Eye (tissue), 1 donor: ENCODE results near the gene OR8K3.

Experiments
- DNase-seq: peaks from one replicate; pipeline ENCODE4 v3.0.0-alpha.2; 2015

OR8K3 gene

DNA sequence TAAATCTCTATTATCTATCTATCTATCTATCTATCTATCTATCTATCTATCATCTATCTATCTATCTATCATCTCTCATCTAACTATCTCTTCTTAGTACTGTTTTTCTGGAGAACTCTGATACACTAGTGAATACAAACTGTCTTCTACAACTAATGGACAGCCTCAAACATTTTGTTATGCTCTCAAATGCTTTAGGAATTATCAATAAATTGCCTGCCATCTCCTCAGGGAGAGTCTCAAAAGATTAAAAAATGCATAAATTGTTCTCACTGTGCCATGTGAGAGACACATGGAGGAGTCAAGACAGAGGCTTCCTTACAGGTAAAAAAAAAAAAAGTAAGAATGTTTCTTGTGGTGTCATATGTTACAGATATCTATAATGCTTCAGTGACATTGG lies at the start of gene OR8K3:
OR8K3 (plus strand) TSS at position 301 of the 400 bp plus-strand sequence. CDS start 3,163 bp downstream, outside the sequence.
- DNase-seq: no peak

DNA sequence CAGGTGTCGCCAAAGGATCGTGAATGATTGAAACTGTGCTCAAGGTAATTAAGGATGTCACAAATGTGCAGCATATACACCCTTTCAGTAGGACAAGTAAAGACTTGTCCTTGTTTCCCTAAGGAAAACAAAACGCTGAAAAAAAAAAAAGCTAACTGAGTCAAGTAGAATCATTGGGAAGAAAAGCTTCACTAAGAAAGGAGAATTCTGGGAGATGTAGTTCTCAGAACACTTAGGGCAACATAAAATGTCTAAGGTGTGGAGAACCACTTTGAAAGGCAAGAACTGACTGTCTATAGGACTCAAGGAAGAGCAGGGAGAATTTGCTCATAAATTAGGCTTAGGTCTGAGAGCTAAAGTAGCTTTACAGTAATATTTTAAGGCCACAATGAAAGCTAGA lies 43.9 kb upstream of the OR8K3 start:
- no peak for DNase-seq

DNA sequence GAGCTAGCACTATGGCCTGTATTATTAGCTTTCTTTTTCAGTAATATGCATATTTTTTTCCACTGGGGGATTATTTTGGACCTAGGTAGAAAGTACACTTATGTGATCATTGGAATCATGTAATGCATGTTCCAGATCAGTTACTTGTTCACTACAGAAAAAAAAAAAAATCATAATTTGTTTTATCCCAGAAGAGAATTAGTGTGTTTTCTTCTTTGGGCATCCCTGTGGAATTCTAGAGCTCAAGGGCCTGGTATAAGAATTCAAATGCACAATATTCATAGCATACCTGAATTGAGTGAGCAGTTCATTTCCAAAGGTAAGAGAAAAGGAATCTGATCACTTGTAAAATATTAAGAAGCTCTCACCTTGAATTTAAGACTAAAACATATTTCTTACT lies 41.1 kb upstream of the OR8K3 start, which contains the start of gene OR5T1:
OR5T1 (plus strand) TSS at position 301 of the 400 bp plus-strand sequence. CDS start 1,485 bp downstream, outside the sequence.
- no peak for DNase-seq

DNA sequence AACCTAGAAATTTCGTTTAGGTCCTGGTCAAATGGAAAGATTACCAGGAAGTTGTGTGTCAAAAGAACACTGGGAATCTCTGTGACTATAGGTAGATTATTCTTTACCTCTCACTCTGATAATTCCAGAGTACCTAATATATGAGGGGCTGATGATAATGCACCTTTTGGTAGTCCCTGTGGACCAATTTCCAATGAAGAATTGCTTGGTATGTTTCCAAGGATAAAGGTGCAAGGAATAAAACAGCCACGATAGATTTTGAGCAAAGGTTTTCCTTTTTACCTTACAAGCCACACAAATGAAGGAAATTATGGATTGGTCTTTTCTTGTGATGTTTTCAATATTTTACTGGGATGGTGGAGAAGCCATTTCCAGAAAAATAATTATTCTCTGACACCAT lies 22.8 kb upstream of the OR8K3 start, which contains the start of gene OR8H1:
OR8H1 (minus strand) TSS at position 101 of the 400 bp plus-strand sequence. CDS start 1,192 bp downstream, outside the sequence.
- DNase-seq: no peak

DNA sequence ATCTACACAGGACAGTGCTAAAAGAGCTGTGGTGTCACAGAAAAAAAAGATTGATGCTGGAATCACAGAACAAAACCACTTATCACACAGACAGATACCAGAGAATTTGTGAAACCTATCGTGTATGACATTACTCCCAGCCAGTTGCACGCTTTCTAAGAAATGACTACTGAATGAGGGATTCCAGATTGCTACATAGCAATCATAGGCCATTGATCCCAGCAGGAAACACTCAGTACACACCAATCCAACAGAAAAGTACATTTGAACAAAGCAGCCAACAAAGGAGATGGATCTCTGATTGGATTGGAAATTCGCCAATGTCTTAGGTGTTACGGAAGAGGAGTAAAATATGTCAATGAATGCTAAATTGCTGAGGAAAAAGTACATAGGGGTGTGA lies 18.0 kb upstream of the OR8K3 start:
- DNase-seq: no peak

DNA sequence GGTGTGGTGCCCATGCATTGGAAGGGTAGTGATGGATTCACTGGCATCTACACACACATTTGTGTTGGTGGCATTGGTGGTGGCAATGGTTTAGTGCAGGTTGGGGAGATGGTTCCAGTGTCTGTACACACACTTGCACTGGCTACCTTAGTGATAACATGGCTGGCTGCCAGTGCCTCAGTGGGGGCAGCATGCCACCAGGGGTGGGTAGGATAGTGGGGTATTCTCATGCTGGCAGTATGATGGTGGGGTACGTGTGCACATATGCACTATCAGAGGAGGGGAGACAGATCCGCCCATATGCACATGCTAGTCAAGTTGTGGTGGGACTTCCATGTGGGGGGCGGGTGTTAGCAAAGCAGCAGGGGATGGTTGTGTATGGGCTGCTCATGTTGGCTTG lies 7.1 kb upstream of the OR8K3 start:
- DNase-seq: no peak

DNA sequence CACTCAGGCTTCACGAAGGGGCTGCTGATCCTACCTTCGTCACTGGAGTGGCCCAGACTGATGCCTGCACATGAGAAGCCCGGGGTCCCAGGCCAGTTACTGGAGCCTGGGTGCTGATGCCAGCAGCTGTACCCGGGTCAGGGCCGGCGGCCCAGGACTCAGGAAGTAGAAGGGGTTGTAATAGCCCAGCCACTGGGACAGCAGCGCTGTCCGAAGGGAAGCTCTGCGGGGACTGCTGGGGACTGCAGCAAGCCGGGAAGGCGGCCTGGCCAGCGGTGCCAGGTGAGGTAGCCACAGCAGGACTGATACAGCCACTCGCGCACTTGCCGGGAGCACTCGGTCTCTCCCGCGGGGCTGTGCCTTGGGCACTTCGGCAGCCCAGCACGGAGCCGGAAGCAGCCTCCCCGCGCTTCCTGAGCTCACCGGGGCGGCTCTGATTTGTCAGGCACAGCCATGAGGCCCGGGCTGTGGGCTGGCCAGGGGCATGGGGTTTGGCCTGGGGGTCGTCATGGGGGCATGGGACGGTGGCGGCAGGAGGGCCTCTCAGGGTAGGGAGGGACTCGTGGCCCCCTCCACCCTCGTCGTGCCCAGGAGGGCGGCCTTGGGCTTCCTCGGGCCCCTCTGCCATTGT lies 17.0 kb downstream of the OR8K3 start:
- no peak for DNase-seq

DNA sequence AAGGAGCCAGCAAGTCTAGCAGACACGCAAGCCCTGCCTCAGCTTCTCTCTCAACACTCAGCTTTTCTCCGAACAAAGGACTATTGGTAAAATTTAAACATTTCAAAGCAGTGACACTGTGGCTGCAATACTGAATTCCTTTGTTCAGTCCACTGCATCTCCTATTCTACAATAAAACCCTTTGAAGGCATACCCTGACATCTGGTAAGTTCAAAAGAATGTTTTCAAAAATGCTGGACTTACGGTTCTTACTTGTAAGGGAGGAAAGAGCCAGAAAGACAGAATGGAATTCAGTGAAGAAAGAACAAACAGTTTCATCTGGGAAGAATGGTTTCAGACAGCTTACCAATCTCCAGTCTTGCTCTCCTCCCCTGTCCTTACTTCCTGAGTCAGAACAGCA lies 18.2 kb downstream of the OR8K3 start:
- DNase-seq: no peak

DNA sequence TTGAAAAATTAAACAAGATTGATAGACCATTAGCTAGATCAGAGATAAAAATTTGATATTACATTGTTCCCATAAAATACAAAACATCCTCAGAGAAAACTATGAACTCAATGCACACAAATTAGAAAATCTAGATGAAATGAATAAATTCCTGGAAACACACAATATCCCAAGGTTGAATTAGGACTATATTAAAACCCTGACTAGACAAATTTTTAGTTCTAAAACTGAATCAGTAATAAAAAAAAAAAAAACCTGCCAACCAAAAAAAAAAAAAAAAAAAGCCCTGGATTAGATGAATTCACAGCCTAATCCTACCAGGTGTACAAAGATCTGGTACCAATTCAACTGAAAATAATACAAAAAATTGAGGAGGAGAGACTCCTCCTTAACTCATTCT lies 25.3 kb downstream of the OR8K3 start:
- no peak for DNase-seq

DNA sequence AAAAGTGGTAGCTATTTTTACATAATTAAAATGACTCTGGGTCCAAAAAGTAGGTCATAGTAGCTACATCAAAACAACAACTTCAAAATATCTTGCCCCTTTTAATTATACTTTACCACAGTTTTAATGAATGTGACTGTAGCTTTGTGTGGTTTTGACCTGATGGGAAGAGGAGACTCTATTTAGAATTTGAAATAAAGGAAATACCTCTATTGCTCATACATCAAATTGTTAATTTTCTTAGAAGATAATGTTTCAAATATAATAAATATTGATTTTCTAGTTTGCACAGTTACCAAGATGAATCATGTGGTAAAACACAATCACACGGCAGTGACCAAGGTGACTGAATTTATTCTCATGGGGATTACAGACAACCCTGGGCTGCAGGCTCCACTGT lies 30.8 kb downstream of the OR8K3 start, which contains the start of gene OR8K1:
OR8K1 (plus strand) TSS at position 301 of the 400 bp plus-strand sequence; CDS start at position 301, 0 bp downstream.
- DNase-seq: no peak

DNA sequence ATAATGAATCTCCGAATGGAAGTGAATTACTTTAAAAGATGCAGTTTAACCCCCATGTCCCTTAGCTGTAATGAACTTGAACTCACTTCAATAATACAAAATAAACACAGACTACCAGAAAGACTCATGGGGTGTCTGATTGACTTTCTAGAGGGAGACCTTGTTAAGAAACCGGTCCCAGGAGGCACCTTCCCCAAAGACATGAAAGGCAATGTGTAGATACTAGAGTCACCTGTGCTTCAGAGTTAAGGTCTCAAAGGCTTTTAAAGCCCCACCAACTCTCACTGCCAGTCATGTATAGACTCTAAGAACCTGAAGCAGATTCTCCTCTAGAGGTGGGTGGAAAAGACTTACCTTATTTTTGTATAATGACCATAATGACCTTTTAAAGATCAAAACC lies 39.0 kb downstream of the OR8K3 start, which contains the start of gene OR8J1:
OR8J1 (plus strand) TSS at position 301 of the 400 bp plus-strand sequence. CDS start 5,956 bp downstream, outside the sequence.
- no peak for DNase-seq
